CD4-positive, alpha-beta T cell treated with Interleukin-1 beta for 1 hour (primary cell): Measurements from ENCODE around the gene FAM83F.

Source experiments
- DNase-seq, 2 donors: peaks; one replicate each; pipeline ENCODE4 v3.0.0-alpha.2; 2020 to 2022

The FAM83F gene

DNA sequence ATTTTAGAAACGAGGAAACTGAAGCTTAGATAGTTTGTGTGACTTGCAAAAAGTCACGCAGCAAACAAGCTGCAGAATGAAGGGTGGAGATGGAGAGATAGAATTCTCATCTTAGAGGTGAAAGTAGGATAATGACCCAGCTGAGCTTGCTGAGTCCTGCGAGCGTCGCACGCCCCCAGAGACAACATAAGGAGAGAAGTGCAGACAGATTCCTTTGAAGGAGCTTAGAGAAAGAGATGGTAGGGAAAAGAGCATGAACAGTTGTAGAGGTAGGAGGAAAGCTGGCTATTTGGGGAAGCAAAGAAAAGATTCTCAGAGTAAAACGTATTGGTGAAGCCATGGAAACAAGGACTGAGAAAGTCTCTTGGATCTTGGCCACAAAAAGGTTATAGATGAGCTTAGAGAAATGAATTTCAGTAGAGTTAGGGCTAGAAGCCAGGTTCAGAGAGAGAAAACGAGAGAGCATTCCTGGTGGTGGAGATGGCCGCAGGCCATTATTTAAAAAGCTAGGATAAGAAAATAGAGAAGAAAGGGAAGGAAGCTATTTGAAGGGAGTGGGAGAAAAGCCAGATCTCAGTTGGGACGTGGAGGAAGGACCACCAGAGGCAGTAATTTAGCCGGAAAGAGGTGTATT lies 44.8 kb downstream of the FAM83F start:
- DNase-seq: no peak

DNA sequence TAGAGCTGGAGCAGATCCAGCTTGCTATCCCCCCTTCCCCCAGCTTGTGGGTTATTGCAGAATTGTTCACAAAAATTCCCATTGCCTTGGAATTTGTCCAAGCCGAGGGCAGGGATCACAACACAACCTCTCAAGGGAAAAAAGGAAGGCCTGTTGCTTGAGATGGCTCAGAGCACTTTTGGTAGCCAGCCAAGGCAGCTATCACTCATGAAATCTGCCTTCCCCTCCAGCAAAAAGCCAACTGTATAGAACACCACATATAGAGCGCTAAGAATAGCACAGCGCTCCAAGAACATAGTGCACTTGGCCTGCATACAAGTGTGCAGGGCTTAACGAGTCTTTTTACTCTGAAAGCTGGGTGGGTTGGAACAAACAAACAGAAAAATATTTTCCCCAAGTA lies 46.2 kb downstream of the FAM83F start:
- DNase-seq: no peak

GRCh38 chr22:40041366-40042137 lies 46.8 kb downstream of the FAM83F start:
- no peak for DNase-seq

- DNase-seq: no peak
These were observed 47.6 kb downstream of the FAM83F start for GRCh38 chr22:40042312-40042711.

DNA sequence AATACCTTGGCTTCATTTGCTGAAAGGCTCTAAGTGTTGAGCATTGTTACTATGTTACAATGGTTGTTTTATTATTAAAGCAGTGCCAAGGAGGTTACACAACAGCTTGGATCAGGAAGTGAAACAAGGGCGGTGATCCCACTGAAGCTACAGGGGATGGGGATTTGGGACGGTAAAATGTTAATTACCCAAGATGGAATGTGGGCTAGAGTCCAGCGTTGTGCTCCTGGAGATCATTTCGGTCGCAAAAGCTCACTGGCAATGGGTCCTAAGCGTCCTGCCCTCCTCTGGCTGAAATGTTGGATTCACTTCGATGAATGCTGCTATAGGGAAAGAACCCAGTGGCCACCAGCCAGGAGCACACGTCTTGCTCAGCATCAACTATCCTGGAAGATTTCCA lies 48.3 kb downstream of the FAM83F start:
- DNase-seq: no peak

GRCh38 chr22:40043793-40044101 lies 49.0 kb downstream of the FAM83F start:
- no peak for DNase-seq

- peak; percentile 99 for DNase-seq
These were observed 49.5 kb downstream of the FAM83F start for GRCh38 chr22:40044102-40044869.

- peak; percentile 82 for DNase-seq
These were observed 50.4 kb downstream of the FAM83F start for GRCh38 chr22:40044870-40045834.

DNA sequence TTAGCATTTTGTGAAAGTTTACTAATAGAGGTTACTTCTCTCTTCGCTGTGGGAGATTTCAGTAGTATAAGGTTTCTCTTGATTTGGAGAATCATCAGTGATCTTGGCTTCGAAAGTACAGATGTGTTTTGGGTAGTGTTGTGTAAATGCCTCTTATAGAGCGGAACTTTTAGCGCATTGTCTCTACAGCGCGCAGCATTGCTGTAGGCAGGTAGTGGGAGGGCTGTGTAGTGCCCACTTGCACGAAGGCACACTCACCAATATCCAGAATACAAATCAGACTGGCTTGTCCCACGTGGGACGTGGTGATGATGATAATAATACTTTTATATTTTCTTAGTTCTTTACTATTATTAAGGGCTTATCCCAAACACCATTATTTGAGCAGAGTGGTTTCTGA lies 51.4 kb downstream of the FAM83F start:
- no peak for DNase-seq

DNA sequence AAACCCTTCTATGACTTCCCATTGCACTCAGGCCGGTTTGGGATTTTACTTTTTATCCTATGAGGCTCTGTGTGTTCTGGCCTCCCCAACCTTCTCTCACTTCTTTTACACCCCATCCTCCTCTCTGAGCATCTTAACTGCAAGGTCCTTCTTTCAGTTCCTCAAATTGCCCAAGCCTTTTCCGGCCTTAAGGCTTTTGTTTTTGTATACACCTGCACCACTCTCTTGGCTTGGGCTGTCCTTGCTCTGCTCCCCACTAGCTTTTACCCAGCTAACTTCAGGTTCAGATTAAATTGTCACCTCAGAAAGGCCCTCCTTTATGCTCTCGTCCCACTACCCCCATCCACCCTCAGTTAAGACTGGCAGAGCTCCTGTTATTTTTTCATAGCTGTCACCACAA lies 55.5 kb downstream of the FAM83F start:
- DNase-seq: peak in 1 of 2 donors; percentile 50

DNA sequence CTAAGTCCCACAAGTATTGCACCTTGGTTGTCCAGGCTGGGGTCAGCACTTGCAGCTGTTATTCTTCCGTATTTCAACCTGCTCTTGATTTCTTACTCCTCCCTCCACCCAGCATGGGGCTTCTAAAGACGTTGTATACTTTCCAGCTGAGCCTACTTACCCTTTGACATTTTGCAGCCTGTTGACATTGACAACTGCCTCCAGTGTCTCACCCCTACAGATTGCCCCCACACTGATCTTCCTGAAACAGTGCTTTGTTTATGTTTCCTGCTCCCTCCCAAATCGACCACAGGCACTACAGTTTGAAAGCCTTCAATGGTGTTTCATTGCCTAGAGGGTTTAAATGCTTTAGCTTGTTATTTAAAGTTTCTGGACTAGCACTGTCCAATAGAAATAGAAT lies 56.6 kb downstream of the FAM83F start:
- no peak for DNase-seq

- DNase-seq: no peak
These were observed 58.7 kb downstream of the FAM83F start for GRCh38 chr22:40053460-40053859.

DNA sequence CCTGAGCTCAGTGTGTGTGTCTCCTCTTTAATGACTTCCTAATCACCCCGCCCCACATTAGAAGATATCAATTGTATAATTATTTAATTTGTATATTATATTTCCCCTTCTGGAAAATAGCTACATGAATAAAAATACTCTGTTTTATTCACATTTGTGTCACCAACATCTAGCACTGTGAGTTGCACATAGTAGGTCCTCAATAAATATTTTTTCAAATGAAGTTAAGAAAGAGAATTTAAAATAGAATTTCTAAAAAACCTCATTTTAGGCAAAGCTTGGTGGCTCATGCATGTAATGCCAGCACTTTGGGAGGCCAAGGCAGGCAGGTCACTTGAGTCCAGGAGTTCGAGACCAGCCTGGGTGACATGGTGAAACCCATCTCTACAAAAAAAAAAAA lies 59.7 kb downstream of the FAM83F start:
- no peak for DNase-seq

DNA sequence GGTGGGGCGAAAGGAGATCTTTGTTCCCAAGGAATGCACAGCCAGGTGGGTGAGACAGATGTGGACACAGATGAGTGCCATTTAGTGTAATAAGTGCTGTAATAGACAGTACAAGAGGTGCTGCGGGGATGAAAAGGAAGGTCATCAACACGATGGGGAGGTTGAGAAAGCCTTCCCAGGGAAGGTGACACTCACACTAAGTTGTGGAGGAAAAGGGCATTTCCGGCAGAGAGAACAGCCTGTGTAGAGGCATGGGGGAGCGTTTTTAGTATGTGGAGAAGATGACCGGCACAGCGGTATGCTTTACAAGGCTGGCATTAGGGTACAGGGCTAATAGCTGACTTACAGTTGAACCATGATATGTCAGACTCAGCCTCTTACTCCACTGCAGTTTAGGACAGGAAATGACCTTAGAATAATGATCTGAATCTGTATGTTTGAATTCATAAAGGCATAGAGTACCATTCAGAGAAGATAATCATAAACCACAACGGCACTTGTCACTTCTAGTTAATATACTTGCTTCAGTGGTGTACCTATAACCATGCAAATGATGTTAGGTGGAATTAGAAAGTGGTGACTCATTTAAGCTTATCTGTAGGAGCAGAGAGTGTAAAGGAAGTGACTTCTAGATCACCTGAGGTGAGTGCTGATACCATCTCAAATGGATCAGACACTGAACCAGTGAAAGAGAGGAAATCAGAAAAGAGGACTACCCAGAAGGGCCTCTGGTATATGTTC lies 60.6 kb downstream of the FAM83F start:
- DNase-seq: peak in 1 of 2 donors; percentile 69

DNA sequence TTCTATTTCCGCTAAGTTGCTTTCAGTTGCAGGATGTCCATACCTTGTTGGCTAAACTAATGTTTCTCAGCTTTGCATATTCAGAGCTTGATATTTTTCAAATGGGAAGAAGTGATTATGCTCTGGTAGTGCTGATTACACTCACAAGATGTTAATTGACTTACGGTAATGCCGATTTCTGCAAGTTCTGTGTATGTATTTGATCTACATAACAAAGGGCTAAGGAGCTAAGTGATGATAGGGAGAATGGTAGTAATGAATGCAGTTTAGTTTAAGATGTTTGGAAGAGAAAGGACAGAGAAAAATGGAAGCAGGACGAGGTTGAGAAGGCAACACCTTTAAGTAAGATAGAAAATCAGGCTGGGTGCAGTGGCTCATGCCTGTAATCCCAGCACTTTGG lies 61.4 kb downstream of the FAM83F start:
- DNase-seq: no peak

DNA sequence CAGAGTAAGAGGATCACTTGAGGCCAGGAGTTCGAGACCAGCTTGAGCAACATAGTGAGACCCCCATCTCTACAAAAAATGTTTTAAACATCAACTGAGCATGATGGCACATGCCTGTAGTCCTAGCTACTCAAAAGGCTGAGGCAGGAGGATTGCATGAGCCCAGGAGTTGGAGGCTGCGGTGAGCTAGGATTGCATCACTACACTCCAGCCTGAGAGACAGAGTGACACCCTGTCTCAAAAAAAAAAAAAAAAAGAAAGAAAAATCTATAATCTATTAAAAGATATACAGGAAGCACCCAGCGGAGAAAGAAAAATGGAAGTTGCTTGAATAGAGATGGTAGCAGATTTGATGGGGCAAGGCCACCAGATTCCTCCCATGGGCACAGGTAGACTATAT lies 61.8 kb downstream of the FAM83F start:
- no peak for DNase-seq

GRCh38 chr22:40057652-40058051 lies 62.9 kb downstream of the FAM83F start:
- no peak for DNase-seq

- DNase-seq: no peak
These were observed 63.5 kb downstream of the FAM83F start for GRCh38 chr22:40058265-40058664.

GRCh38 chr22:40065981-40066380 lies 71.2 kb downstream of the FAM83F start:
- no peak for DNase-seq

- no peak for DNase-seq
These were observed 72.9 kb downstream of the FAM83F start for GRCh38 chr22:40067639-40068038.

GRCh38 chr22:40070701-40071100 lies 75.9 kb downstream of the FAM83F start:
- DNase-seq: no peak

GRCh38 chr22:40071720-40072119 lies 77.0 kb downstream of the FAM83F start:
- DNase-seq: no peak
